ENCODE results near the gene GBGT1. TPM values are rescaled to one million over a fixed set of nuclear protein-coding genes. Genes with fewer than 3 reads are reported as not detected.

Gene GBGT1
- total and polyA plus RNA-seq, 10 donors = 9.2 to 52.8 (median 30.7) TPM

- no peak for TF ChIP-seq POLR2A (IDR thresholded peaks at IDR 0.05)
- no peak for TF ChIP-seq CTCF (IDR thresholded peaks at IDR 0.05 in 8 of 11, conservative IDR thresholded peaks at IDR 0.05 in 3 of 11)
- no peak for TF ChIP-seq POLR2AphosphoS5 (IDR thresholded peaks at IDR 0.05)
- Histone ChIP-seq H3K9me3 (no peaks in the 10 kb centered on the region), H3K27ac (peak overlapping the region in 6 of 8 donors; percentile 69 to 96 (median 81)), H3K27me3 (replicated peaks in 1 of 7) (no peaks in the 10 kb centered on the region), H3K4me1 (peaks cover 38 to 93% (median 82%) of the 10 kb centered on the region in 6 donors), H3K36me3 (no peaks in the 10 kb centered on the region), H3K4me3 (no peak overlapping the region)
- WGBS, 5 donors = 65 to 85% (median 72%) methylated on average over 2 of the region's 2 CpGs
- no peak for DNase-seq
- intact Hi-C loops (cut with DNase I; ENCODE audit: low total_unique reads) = no loop called here
Measured at GRCh38 chr9:133124907-133125275, 38.8 kb downstream of the GBGT1 start.

GRCh38 chr9:133124123-133124906, 39.4 kb downstream of the GBGT1 start:
- TF ChIP-seq POLR2AphosphoS5 (IDR thresholded peaks at IDR 0.05) (no peak), CTCF (IDR thresholded peaks at IDR 0.05 in 8 of 11, conservative IDR thresholded peaks at IDR 0.05 in 3 of 11) (no peak), POLR2A (IDR thresholded peaks at IDR 0.05) (no peak)
- Histone ChIP-seq H3K36me3 (no peaks in the 10 kb centered on the region), H3K27ac (peak overlapping the region in 5 of 8 donors; percentile 69 to 96 (median 88)), H3K9me3 (no peaks in the 10 kb centered on the region), H3K4me1 (peaks cover 44 to 93% (median 84%) of the 10 kb centered on the region in 6 donors), H3K4me3 (no peak overlapping the region), H3K27me3 (replicated peaks in 1 of 7) (no peaks in the 10 kb centered on the region)
- intact Hi-C loops (cut with DNase I; ENCODE audit: low total_unique reads) = no loop called here
- no peak for DNase-seq
- WGBS, 5 donors = 75 to 89% (median 83%) methylated on average over 8 of the region's 8 CpGs

- Histone ChIP-seq H3K27ac (peak overlapping the region in 7 of 8 donors; percentile 83 to 95 (median 92)), H3K4me3 (no peak overlapping the region), H3K9me3 (no peaks in the 10 kb centered on the region), H3K36me3 (no peaks in the 10 kb centered on the region), H3K27me3 (replicated peaks in 1 of 7) (no peaks in the 10 kb centered on the region), H3K4me1 (peaks cover 56 to 93% (median 88%) of the 10 kb centered on the region in 6 donors)
- intact Hi-C loops (cut with DNase I; ENCODE audit: low total_unique reads) = no loop called here
- no peak for TF ChIP-seq POLR2A (IDR thresholded peaks at IDR 0.05)
- no peak for TF ChIP-seq CTCF (IDR thresholded peaks at IDR 0.05 in 8 of 11, conservative IDR thresholded peaks at IDR 0.05 in 3 of 11)
- WGBS, 5 donors = 59 to 75% (median 70%) methylated on average over 19 of the region's 19 CpGs
- no peak for DNase-seq
Measured at GRCh38 chr9:133122935-133123611, 40.6 kb downstream of the GBGT1 start.

- peak overlapping the region in 1 of 8 donors; percentile 90 for H3K4me3 ChIP-seq
- WGBS, 5 donors = 58 to 75% (median 65%) methylated on average over 4 of the region's 4 CpGs
- no peaks in the 10 kb centered on the region for H3K27me3 ChIP-seq (replicated peaks in 1 of 7)
- TF ChIP-seq CTCF (IDR thresholded peaks at IDR 0.05 in 8 of 11, conservative IDR thresholded peaks at IDR 0.05 in 3 of 11) (no peak), POLR2AphosphoS5 (IDR thresholded peaks at IDR 0.05) (no peak), POLR2A (IDR thresholded peaks at IDR 0.05) (no peak)
- H3K4me1 ChIP-seq = peaks cover 61 to 93% (median 88%) of the 10 kb centered on the region in 6 donors
- no peaks in the 10 kb centered on the region for H3K9me3 ChIP-seq
- no peak for DNase-seq
- no peaks in the 10 kb centered on the region for H3K36me3 ChIP-seq
- intact Hi-C loops (cut with DNase I; ENCODE audit: low total_unique reads) = no loop called here
- peak overlapping the region in 7 of 8 donors; percentile 83 to 95 (median 92) for H3K27ac ChIP-seq
Measured at GRCh38 chr9:133122605-133122934, 41.1 kb downstream of the GBGT1 start.

All from spleen (tissue), 11 donors.